Activated CD8-positive, alpha-beta memory T cell treated with anti-CD3 and anti-CD28 coated beads, Interleukin-2, amount 50 U/mL, for 48 hours (primary cell): ENCODE data around the gene KNCN.

Experiments used
- DNase-seq: peaks from one replicate; pipeline ENCODE4 v3.0.0-alpha.2; 2020

KNCN gene

DNA sequence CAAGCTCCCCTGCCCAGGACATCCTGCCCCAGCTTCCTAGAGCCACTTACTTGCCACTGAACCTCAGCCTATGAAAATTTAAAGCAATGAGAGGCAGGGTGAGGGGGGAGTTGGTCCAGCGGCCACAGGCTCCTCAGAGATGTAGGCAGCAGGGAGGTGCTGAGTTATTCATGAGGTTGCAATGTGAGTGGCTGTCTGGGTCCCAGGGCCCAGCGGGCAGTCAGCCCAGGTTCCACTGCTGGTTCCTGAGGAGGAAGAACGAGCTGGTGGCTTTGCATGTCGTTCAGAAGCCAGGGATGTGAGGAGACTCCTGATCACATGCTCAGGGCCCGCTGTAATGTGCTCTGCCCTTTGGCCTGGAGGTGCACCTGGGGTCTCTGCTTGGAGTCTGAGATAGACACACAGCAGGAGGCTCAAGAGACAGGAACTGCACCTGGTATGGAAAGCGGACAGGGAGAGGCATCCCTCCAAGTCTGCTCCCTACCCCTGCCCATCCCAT lies at the start of gene KNCN:
Gene KNCN (minus strand): TSS at position 51 of the 499 bp plus-strand sequence. CDS start 432 bp downstream, outside the sequence.
- no peak for DNase-seq

DNA sequence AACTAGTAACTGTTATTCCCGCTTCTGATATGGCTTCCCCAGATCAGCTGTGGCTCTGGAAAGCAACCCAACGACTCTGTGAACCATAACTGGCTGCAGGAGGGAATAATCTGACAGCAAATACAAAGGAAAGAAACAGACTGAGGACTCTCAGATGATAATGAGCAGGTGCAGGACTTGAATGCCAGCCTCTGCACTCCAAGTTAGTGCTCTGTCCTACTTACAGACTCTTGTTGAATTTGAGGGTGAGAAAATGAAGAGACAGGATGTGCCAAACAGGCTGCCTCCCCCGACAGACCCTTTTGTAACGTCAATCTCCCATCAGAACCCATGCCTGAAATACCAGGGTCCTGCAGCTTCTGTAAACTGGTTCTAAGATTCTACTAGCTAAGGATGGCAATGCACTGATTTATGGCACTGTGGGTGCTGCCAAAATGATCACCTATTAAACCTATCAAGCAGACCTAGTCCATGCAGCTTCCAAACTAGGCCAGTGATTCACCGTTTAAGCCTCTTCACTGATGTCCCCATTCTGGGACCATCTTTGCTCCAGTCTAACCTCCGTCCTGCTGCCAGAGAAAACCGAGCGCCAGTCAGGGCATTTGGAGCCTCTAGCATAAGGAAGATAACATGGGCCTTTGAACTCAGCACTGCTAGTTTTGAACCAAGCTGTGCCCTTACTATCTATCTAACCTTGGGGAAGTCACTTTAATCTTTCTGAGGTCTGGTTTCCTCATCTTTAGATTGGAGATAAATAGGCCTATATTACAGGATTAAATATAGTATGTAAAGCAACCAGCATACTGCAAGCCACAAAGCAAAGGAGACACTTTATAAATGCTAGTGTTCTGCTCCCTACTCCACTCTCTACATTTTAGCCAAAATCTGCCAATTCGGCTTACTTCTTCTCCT lies 47.9 kb upstream of the KNCN start:
- no peak for DNase-seq

DNA sequence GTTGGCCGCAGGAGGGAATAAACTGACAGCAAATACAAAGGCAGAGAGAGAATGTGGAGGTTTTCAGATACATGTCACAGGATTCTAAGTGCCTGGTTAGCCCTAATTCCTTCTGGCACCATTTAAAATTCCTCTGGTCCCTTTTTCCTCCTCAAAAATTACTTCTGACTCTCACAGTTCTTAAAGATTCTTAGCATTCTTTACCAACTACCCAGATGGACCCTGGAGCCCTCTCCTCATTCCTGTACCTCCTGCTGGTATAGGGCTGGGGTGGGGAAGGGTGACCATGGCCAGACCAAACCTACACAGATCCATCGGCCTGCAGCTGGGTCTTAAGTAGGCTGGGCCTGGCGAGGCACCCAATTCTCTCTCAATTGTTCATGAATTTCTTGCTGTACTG lies 45.4 kb upstream of the KNCN start:
- DNase-seq: no peak

DNA sequence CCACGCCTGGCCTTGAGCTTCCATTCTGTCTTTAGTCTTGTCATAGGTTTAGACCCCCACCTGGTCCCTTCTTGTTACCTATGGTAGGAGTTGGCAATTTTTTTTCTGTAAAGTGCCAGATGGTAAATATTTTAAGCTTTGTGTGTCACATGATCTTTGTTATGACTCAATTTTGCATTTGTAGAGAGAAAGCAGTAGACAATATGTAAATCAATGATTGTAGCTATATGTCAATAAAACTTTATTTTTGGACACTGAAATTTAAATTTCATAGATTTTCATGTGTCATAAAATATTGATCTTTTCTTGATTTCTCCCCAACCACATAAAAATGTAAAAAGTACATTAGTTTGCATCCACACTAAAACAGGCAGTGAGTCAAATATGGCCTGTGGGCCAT lies 44.6 kb upstream of the KNCN start:
- no peak for DNase-seq

DNA sequence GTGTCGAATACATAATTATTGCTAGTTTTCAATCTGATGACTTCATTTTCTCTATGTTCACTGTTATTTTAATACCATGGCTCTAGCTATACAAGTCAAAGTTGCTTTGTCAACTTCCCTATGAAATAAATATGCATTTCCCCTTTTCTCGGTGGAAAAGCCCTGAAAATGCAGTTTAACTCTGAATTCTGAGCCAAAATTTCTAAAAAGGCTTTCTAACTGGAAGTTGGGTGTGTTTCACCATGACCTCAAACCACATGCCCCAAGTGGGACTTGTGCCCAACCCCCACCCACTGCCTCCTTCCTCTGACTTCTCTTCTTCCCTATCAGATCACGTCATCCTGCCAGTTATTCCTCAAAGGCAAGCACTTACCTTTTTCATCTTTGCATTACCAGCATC lies 43.7 kb upstream of the KNCN start:
- no peak for DNase-seq

DNA sequence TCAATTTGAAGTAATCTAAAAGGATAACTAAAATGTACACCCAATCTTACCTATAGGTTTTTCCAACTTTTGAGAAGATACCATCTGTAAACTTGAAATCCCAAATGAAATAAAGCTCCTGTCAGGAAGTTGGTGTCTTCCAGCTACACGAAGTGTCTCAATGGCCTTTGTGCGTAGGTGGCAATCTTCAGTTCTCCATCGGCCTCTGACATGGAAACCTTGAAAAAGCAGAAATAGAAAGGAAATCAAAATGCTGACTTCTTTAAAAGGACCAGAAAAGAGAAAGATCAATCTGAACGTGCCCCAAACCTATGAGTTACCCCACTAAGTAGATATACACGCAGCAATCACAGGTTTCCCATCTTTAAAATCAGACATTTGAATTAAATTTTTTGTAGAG lies 42.6 kb upstream of the KNCN start:
- no peak for DNase-seq

DNA sequence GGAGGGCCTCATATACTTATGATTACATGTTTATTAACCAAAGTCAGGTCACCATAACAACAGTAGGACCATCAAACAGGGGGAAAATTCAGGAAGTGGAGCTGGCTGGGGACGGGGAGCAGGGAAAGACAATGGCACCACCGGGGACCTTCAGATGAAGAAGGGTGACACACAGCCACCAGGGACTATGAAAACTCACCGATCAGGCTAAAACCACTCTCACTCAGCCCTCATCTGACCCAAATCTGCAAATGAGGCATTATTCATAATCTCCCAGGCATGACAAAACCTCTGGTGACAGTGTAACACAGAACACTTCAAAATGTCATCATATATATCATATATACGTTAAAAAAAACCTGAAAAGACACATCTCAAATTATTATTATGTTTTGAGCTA lies 41.4 kb upstream of the KNCN start:
- no peak for DNase-seq

DNA sequence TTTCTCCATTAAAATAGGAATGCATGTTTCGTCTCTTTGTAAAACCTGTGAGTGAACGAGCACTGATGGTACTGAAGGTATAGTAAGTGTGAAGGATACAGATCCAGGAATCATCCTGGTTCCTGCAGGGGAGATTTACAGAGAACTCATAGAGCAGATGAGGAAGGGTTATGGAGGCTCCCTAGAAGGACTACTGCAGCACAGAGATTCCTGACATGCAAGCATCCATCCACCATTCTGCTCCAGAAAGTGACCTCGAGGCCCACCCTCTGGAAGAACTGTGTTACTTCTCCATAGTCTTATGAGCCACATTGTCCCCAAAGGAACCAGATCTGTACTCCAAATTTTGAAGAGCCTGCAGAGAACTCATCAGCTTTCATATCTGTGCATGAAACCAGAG lies 38.1 kb upstream of the KNCN start:
- DNase-seq: no peak

DNA sequence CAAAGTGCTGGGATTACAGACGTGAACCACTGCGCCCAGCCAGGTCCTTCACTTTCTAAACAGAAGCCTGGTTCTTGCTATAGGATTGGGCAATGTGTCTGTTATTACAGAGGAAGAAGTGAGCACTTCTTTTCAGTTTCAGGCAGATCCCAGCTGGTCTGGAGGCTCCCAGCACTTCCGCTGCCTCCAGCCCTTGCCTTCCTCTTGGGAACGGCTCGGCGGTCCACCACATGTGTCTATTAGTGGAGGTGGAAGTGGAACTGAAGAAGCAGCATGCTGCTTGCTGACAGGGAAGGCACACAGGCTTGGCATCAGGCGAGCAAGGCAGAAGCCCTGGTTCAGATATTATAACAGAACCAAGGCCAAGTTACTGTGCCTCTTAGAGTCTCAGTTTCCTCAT lies 35.6 kb upstream of the KNCN start:
- DNase-seq: no peak

DNA sequence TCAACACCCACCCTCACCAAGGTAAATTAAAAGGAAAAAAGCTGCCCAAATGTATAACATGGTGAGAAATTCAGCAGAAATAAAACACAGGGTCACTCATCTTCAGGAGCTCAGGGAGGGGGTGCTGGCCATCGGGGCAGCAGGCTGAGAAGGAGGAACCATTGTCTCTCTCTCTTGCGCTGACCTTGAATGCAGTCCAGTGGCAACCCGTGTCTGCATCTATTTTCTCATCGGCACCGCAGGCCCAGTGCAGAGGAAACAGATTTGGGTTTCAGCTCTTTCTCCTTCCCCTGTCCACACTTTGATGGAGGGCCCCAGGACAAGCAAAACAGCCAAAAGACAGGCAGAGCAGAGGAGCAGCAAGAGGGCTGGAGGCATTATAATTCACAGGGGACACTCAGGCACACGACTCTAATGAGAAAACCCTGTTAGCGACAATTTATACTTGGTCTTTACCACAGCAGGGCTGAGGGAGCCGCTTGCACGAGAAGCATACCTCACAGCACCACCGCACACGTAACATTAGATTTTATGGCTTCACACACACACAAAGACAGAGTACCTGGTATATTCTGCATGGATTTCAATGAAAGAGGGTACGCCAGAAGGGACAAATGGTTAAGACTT lies 34.0 kb upstream of the KNCN start:
- no peak for DNase-seq

DNA sequence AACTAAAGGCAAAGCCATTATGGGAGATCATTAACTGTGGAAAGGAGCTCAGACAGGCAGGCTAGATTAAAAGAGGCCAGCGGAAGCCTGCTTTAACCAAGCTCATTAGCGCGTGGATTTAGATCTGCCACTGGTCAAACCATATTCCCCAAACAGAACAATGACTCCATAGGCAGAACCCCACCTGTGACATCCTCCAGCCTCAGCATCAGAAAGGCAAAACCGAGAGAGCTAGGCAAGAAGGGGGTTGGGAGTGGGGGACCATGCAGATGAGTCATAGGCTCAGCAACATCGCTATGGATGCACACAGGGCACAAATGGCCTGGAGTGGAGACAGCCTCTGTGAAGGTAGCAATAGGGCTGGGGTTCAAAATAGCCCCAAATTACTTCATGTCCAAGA lies 32.0 kb upstream of the KNCN start:
- no peak for DNase-seq

DNA sequence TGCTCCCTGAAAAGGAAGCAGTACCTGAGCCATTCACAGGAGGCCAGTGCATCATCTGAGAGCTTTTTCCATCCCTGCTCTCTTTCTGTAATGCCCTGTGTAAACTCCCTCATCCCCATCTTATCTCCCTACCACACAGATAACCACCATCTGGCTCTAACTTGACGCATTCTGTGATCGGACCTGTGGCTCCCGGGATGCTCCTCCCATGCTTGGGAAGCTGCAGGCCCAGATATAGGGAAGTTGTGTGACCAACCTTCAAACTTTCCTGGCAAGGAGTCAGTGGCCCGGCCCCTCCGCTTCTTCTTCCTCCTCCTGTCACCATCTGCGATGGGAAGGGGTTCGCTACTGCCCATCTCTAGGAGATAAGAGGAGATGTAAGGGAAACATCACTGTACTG lies 31.5 kb upstream of the KNCN start:
- no peak for DNase-seq

DNA sequence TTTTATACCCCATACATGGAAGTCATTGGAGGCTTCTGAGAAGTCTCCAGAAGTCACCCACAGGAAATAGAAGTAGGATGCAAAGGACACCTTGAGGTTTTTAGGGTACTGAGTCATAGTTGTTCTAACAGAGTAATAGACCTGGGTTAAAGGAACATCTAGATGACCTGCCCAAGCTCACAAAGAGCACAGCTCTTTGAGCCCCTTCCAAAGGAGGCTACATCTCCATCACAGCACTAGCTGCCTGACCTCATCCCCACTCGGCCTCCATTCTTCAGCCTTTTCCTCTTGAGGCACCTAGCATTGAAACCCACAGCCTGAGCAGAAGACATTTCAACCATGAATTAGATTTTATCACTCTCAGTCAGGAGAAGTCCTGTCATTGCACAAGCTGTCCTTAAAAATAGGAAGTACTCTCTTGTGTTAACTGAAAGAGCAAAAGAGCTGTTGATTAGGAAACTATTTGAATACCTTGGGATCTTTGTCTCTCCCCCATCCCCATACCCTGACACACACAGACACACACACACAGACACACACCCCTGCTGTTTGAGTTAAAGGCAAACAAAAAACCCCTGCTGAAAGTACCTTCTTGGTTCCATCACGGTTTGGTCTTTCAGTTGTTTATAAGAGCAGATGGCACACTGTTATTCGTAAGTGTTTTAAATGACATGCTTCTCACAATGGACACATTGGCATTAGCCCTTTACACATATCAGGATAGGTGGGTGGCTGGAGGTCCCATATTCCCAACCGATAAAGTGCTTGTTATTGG lies 30.4 kb upstream of the KNCN start:
- no peak for DNase-seq

DNA sequence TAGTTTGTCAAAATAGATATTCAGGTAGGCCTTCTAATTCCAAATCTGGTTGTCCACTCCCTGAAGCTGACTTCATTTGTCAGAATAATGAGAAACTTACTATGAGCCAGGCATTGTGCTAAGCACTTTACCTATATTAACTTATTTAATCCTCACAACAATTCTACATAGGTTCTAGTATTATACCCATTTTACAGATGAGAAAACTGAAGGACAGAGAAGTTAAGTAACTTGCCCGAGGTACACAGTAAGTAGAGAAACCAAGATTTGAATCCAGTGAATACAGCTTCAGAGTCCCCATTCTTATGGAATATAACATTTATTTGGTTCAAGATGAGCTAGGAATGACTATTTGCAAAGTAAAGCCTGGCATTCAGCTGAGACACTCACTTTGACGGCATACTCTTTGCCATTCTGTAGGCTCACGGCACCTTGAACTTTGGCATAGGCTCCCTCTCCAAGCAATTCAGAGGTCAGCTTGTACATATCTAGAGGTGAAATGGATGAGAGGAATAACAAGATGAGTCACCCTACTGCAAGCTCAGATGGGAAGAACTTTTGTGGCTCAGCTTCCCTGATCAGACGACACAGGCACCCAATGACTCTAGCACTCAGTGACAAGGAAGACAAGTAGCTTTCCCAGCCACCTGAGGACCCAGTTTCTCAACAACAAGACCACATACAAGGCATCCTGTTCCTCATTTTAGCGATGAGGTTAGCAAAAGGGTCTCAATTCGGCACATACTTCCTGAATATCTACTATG lies 28.9 kb upstream of the KNCN start:
- DNase-seq: no peak

DNA sequence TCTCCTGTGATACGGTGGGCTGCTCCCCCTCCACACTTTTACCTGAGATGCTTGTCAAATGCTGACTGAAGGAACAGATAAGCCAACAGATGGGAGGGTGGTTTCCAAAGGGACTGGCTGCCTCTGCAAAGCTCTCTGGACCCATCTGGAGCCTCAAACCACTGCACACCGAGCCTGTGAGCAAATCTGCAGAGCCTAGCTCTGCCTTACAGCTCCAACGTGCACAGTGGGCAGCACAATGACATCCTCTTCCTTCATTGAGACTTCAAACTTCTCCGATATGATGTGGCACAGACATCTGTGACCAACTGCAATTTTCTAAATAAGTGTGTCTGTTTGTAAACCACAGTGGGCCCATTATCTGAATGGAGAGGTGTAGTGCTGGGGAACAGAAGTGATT lies 26.2 kb upstream of the KNCN start:
- DNase-seq: no peak

DNA sequence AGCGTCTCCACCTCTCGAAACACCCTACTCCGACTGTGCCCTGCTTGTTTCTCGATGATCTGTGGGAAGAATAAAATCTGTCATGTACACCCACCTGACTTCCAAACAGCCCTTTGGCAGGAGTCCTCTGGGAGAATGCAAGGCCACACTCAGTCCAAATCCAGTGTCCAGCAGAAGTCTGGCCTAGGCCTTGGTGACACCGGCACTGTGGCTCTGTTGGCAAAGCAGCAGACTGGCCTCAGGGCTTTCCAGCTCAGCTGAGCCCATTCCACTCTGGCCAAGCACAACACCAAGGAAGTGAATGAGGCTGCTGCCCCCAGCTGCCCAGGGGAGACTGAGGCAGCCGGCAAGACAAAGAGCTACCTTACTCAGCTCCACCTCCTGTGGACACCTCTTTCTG lies 25.1 kb upstream of the KNCN start:
- no peak for DNase-seq

DNA sequence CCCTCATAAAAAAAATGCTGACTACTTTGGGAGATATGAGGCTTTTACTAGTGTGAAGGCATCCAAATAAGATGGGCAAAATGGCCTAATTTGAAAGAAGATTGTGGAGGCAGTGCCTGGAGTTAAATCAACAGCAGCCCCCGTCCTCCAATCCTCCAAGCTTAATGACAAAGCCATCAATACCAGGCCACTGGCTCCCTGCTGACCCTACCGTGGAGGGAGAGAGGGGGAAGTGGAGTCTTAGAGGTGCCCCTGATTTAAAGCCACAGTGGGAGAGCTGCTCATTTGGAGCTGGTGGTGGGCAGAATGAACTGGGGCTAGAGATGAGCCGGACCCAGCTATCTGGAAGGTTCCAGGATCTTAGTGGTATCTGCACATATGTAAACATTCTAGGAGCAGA lies 24.3 kb upstream of the KNCN start:
- DNase-seq: no peak

DNA sequence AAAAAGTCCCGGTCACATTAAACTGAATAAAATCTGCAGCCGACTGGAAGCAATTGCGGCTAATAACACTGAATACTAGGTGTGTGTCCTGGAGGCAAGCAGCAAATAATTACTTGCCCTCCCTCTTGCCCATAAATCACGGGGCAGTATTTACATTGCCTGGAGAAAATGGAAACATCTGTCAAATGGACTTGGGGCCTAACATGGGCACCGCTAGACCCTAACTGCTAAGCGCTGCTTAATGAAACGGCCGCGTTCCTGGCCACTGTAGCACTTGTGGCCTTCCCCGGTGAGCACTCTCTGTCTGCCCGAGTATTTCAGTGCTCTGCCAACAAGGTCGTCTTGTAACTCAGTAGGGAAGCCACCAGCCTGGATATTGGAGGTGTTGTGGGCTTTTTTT lies 23.9 kb upstream of the KNCN start:
- DNase-seq: no peak

DNA sequence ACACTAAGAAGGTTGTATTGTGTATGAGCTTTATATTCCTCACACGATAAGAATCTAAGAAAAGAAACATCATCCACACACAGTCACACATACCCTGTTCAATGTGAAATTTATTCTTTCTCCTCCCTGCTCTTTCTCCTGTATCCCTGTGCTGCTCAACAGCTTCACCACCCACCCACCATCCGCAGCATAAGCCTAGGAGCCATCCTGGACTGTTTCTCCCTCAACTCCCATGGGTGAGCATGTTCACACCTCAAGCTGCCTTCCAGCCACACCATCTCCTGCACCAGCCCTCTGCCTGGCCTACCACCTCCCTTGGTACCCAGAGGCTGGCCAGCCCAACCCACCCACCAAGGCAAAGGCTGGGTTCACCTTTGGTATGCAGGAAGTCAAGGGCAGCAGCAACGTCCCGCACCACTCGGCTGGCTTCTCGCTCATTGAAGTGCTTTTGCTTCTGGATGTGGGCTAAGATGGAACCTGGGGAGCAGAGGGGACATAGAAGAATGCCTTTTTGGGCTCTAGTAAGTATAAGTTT lies 20.3 kb upstream of the KNCN start:
- no peak for DNase-seq

DNA sequence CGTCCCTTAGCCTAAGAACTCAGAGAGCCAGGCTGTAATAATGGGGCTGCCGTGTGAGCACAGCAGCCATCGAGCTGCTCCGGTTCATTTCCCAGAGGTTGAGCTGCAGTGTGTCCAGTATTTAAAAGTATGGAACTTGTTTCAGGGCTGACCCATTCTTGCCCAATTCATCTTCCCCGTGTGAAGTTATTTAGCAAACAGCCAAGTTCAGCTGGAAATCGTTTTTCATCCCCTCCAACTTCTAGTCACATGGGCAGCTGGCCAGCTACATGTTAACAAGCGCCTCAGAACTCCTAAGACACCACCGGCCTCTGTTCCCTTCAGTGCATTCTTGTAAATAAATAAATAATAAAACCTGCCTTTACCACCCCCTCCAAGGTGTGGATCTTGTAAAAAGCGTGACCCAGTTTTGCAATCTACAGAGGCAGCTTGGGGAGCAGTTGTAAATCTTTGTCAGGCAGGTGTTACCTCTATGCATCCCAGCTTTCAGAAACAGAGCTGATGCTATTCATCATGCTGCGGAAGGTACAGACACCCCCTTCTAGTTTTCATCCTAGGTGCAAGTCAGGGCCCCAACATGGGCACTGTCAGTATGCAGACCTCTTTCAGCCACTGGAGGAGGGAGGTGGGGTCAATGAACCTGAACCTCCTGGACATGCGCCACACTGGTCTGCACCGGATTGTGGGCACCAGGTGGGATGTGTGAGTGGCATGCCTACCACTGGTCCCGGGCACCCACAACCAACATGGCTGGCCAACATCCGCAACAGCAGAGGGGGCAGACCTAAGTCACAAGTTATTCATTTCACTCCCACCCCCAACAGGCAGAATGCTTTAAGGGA lies 18.7 kb upstream of the KNCN start:
- no peak for DNase-seq

DNA sequence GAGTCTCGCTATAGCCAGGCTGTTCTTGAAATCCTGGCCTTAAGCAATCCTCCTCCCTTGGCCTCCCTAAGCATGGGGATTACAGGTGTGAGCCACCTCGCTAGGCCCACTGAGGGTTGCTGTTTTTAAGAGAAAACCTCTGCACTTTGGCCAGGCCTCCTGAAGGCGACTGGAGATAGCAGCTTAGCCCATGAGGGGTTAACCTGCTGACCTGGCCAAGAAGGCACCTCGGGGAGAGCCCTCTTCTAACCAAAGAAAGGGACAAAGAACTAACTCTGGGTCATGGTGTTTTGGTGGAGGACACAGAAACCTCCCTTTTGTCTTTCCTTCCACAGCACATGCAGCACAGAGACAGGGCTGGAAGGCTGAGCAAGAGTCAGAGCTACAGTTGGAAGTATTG lies 17.7 kb upstream of the KNCN start:
- no peak for DNase-seq

DNA sequence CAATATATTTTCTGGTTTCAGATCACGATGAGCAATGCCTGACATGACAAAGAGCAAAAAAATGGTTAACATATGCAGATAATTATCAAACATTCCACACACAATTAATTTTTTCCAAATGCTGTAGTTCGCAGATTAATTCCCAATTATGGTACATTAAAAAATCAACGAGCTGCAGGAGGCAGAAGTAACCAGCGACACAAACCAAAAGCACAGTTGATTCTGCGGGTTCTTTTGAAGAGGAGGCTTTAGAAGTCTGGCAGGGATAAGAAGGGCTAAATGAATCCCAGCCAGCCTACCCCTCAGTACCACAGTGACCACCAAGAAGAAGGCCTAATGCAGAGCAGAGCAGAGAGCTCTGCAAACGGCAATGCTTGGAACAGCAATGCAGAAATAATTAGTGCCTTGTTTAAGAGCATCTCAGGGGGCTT lies 17.0 kb upstream of the KNCN start:
- DNase-seq: no peak
